ENCODE measurements around the gene ANKS1A.
A peak's percentile ranks its signal among the peaks of the same experiment; 100 is the strongest.

The ANKS1A gene

GRCh38 chr6:34964564-34964963 lies 75.5 kb downstream of the ANKS1A start:
- Mint-ChIP-seq H3K9me3 (no peaks in the 10 kb centered on the region), H3K27ac (no peak overlapping the region), H3K27me3 (ENCODE audit: low read depth, poor library complexity) (no peaks in the 10 kb centered on the region), H3K4me3 (no peak overlapping the region), H3K36me3 (ENCODE audit: low read depth) (peaks cover 2% of the 10 kb centered on the region), H3K4me1 (peaks cover 15% of the 10 kb centered on the region)
- DNase-seq = no peak
- no peak for TF ChIP-seq CTCF (IDR thresholded peaks at IDR 0.05)

GRCh38 chr6:34967461-34967860 lies 78.4 kb downstream of the ANKS1A start:
- Mint-ChIP-seq H3K27ac (no peak overlapping the region), H3K4me3 (peak overlapping the region; percentile 15), H3K9me3 (no peaks in the 10 kb centered on the region), H3K36me3 (ENCODE audit: low read depth) (peaks cover 11% of the 10 kb centered on the region), H3K4me1 (peaks cover 15% of the 10 kb centered on the region), H3K27me3 (ENCODE audit: low read depth, poor library complexity) (no peaks in the 10 kb centered on the region)
- no peak for TF ChIP-seq CTCF (IDR thresholded peaks at IDR 0.05)
- no peak for DNase-seq

- no peaks in the 10 kb centered on the region for H3K27me3 Mint-ChIP-seq (ENCODE audit: low read depth, poor library complexity)
- peaks cover 9% of the 10 kb centered on the region for H3K4me1 Mint-ChIP-seq
- no peaks in the 10 kb centered on the region for H3K9me3 Mint-ChIP-seq
- H3K4me3 Mint-ChIP-seq = no peak overlapping the region
- no peak overlapping the region for H3K27ac Mint-ChIP-seq
- no peak for TF ChIP-seq CTCF (IDR thresholded peaks at IDR 0.05)
- DNase-seq = no peak
- peaks cover 11% of the 10 kb centered on the region for H3K36me3 Mint-ChIP-seq (ENCODE audit: low read depth)
Observed at GRCh38 chr6:34969662-34970265, 80.7 kb downstream of the ANKS1A start.

GRCh38 chr6:34970488-34970887 lies 81.4 kb downstream of the ANKS1A start:
- Mint-ChIP-seq H3K4me1 (peaks cover 9% of the 10 kb centered on the region), H3K27ac (no peak overlapping the region), H3K36me3 (ENCODE audit: low read depth) (peaks cover 11% of the 10 kb centered on the region), H3K9me3 (no peaks in the 10 kb centered on the region), H3K27me3 (ENCODE audit: low read depth, poor library complexity) (no peaks in the 10 kb centered on the region), H3K4me3 (no peak overlapping the region)
- DNase-seq = no peak
- TF ChIP-seq CTCF (IDR thresholded peaks at IDR 0.05) = no peak

GRCh38 chr6:34970957-34971356 lies 81.9 kb downstream of the ANKS1A start:
- H3K36me3 Mint-ChIP-seq (ENCODE audit: low read depth) = peaks cover 11% of the 10 kb centered on the region
- no peak for DNase-seq
- no peak for TF ChIP-seq CTCF (IDR thresholded peaks at IDR 0.05)
- H3K4me1 Mint-ChIP-seq = peaks cover 9% of the 10 kb centered on the region
- no peak overlapping the region for H3K27ac Mint-ChIP-seq
- H3K9me3 Mint-ChIP-seq = no peaks in the 10 kb centered on the region
- H3K27me3 Mint-ChIP-seq (ENCODE audit: low read depth, poor library complexity) = no peaks in the 10 kb centered on the region
- no peak overlapping the region for H3K4me3 Mint-ChIP-seq

- TF ChIP-seq CTCF (IDR thresholded peaks at IDR 0.05) = no peak
- Mint-ChIP-seq H3K36me3 (ENCODE audit: low read depth) (peaks cover 11% of the 10 kb centered on the region), H3K27me3 (ENCODE audit: low read depth, poor library complexity) (no peaks in the 10 kb centered on the region), H3K4me1 (no peaks in the 10 kb centered on the region), H3K4me3 (no peak overlapping the region), H3K27ac (no peak overlapping the region), H3K9me3 (no peaks in the 10 kb centered on the region)
- DNase-seq = no peak
Observed at GRCh38 chr6:34973547-34974248, 84.6 kb downstream of the ANKS1A start.
